Muscle of arm (tissue), 12 donors: Measurements from ENCODE around the gene PDE4C. TPM values are rescaled to one million over a fixed set of nuclear protein-coding genes. Genes with fewer than 3 reads are reported as not detected.

Experiments
- DNase-seq: peaks from one replicate; pipeline ENCODE4 v3.0.0-alpha.2; 2013
- polyA plus RNA-seq, 12 donors: library from polyadenylated mRNA; unstranded; fragments of 120-200 nt; gene quantifications; one replicate each; pipeline ENCODE4 v1.2.1, GENCODE V29; 2013; ENCODE audit not compliant: insufficient read length in 12 of 12

Gene PDE4C
- polyA plus RNA-seq, 12 donors = 1.1 to 8.3 (median 2.9) TPM; not detected in 2

DNA sequence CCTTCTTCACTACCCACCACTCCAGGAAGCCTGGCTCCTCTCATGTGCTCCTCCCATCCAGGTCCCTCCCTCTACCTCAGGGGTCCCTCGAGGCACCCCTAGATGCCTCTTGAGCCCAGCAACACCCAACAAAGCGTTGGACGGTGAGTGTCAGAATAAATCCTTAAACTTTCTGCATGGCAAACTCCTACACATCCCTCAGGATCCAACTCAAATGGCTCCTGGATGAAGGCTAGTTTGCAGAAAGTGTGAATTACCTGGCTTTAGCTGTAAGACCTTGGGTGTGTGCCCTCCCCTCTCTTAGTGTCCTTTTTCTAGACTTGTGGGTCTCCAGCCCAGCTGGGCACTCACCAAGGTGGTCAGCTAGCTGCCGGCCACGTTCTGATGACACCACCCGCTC is 27.9 kb downstream of the PDE4C start:
- DNase-seq = no peak

DNA sequence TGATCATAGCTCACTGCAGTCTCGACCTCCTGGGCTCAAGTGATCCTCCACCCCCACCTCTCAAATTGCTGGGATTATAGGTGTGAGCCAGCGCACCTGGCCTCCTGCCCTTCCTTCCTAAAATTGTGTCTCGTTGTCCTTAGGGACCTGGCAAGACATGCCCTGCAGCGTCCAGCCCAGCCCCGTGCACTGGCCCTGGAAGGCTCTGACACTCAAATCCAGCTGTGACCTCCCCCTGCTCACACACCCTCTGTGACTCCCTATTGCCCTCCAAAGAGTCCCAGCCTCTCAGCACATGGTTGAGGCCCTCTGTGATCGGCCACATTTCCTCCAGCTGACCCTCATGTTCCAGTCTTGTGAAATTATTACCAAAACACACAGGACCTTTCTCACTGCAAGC is 28.3 kb downstream of the PDE4C start:
- DNase-seq = no peak

DNA sequence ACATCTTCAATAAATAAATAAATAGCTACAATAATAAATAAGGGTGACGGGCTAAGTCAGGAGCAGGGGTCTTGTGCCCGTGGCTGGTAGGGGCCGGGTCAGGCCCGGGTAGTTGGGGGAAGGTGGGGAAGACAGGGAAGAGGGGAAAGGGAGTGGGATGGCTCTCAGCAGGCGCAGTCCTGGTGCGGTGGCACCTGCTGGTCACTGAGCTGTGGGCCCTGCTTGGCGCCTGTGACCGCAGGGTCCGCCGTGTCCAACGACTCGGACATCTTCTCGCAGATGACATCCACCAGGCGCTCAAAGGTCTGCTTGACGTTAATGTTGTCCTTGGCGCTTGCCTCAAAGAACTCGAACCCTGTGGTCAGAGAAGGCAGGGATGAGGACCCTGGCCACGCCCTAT is 28.9 kb downstream of the PDE4C start:
- DNase-seq = no peak

DNA sequence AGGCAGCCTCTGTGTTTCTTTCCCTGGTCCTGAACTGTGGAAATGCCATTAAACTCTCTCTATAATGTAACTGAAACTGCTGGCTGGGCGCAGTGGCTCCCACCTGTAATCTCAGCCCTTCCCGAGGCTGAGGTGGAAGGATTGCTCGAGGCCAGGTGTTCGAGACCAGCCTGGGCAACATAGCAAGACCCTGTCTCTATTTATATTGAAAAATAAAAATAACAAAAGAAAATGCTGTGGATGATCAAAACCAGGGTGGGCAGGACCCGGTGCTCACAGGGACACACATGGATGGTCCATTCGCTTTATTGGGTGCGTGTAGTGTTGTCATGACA is 29.8 kb downstream of the PDE4C start:
- no peak for DNase-seq

GRCh38 chr19:18194554-18195238 is 31.5 kb downstream of the PDE4C start:
- DNase-seq = no peak

DNA sequence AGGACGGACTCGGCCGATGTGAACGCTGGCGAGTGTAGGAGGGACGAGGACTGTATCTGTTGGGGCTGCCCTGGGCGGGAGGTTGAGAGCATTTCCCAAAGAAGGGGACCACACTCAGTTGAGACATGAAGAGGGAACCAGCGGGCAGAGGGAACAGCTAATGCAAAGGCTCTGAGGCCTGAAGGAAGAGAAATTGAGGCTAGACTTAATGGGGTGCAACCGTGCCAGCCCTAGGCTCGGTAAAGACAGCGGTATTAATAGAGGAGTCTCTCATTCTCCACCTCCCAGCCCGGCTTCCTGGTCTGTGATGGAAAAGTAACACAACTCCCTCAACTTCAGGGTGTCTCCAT is 32.1 kb downstream of the PDE4C start:
- no peak for DNase-seq

- DNase-seq = no peak
These were observed 32.7 kb downstream of the PDE4C start for GRCh38 chr19:18193388-18194180.

GRCh38 chr19:18192673-18193387 is 33.4 kb downstream of the PDE4C start, which contains the start of gene MPV17L2:
MPV17L2 (plus strand) TSS chr19:18193218; CDS start chr19:18193282, 64 bp downstream.
- peak; percentile 99 for DNase-seq

DNA sequence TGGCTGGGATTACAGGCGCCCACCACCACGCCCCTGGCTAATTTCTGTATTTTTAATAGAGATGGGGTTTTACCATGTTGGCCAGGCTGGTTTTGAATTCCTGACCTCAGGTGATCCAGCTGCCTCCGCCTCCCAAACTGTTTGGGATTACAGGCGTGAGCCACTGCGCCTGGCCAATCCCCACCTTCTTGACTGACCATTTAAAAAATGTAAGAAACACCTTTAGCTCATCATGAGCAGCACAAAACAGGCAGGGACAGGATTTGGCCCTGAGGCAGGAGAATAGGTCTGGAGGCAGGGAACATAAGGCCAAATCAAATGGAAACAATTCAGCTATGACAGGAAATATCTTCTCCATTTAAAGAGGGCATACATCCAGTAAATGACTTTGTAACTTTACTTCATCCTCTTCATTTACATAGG is 34.6 kb downstream of the PDE4C start:
- DNase-seq = peak; percentile 64

- no peak for DNase-seq
These were observed 36.0 kb downstream of the PDE4C start for GRCh38 chr19:18190278-18190677.

DNA sequence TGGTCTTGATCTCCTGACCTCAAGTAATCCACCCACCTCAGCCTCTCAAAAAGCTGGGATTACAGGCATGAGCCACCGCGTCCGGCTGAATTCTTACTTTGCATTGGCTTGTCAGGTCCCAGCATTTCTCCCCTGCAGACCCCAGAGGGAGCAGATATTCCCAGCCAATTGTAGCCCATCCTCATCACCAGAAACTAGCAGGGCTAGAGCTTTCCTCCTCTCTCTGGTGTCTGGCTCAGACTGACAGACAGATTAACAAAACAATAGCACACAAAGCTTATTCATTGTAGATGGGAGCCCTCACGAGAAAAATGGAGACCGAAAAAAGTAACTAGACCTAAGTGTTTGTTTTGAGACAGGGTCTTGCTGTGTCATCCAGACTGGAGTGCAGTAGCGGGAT is 40.7 kb downstream of the PDE4C start:
- DNase-seq = no peak

DNA sequence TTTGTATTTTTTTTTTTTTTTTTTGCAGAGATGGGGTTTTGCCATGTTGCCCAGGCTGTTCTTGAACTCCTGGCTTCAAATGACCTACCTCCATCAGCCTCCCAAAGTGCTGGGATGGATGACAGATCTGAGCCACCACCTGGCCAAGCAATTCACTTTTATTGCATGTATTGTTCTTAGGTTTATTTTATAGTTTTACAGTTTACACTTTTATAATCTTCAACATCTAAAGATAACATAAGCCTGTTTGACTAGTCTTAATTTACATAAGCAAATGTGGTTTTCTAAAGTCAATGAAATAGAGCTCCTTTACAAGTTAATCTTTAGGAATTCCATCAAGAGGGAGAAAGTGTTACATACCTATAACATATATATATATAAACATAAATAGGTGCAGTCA is 42.7 kb downstream of the PDE4C start:
- no peak for DNase-seq

DNA sequence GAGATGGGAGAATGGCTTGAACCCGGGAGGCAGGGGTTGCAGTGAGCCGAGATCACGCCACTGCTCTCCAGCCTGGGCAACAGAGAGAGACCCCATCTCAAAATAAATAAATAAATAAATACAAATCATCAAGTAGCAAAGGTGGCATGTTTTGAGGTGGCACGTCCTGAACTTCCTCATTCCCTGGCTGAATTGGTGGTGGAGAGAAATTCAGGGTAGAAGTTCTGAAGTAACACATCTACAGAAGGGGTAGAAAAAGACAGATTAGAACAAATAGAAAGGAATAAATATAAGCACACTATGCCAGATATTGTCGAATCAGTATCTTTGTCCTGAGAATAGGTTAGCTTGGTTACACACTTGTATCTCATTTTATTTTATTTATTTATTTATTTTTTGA is 46.3 kb downstream of the PDE4C start:
- DNase-seq = no peak

DNA sequence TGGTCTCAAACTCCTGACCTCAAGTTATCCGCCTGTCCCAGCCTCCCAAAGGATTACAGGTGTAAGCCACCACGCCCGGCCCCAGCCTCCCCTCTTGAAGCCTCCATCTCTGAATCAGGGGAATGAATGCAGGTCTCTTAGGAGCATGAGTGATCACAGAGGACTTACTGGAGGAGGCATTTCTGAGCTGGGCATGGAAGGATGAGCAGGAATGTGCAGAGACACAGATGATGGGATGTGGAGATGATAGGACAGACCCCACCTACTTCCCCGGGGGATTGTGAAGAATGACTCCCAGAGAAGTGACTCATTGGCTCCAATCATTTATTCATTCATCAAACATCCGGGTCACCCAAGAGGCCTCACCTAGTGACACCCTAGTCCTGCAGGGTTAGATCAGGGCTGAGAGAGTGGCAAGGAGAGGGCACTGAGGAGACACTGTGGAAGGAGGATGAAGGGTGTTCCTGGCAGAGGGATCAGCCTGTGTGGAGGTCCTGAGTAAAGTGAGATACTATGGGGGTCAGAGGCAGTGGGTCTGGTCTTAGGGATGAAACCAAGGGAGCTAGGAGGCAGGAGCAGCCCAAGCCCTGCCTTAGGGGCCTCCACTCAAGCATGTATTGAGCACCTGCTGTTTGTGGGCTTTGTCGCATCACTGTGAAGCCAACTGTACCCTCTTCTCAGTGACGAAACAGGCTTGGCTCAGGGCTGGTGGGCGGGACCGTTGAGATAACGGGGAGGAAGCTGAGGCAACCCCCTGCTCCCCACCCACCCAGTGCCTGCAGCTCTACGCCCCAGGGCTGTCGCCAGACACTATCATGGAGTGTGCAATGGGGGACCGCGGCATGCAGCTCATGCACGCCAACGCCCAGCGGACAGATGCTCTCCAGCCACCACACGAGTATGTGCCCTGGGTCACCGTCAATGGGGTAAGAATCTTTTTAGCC is 49.6 kb downstream of the PDE4C start:
- DNase-seq = no peak

GRCh38 chr19:18174983-18175382 is 51.3 kb downstream of the PDE4C start:
- DNase-seq = no peak

Other genes with a start within 250 kb of the PDE4C start
- gene ARRDC2, start 218.3 kb downstream of the PDE4C start, polyA plus RNA-seq = 1 to 10 TPM in 11 of 12 donors, not detected in 1; 2.7 to 9.7 (median 4.7) TPM
- under 1 TPM in 10 of 12 donors, not detected in 2; 0.21 to 0.58 (median 0.32) TPM for gene IL12RB1, start 139.5 kb downstream of the PDE4C start, polyA plus RNA-seq
- 10 to 100 TPM in 4 of 12 donors, 1 to 10 TPM in 8; 4.4 to 70.6 (median 8.8) TPM for gene MAST3, start 128.7 kb downstream of the PDE4C start, polyA plus RNA-seq
- 10 to 100 TPM in 11 of 12 donors, not detected in 1; 33.4 to 70.2 (median 45.2) TPM for gene PIK3R2, start 73.3 kb downstream of the PDE4C start, polyA plus RNA-seq
- gene IFI30, start 52.6 kb downstream of the PDE4C start, polyA plus RNA-seq = 1 to 10 TPM in 3 of 12 donors, under 1 TPM in 4, not detected in 5; 0.09 to 4.5 (median 0.67) TPM
- 1 to 10 TPM in 10 of 12 donors, not detected in 2; 3.2 to 5.8 (median 5.2) TPM for gene MPV17L2, start 33.2 kb downstream of the PDE4C start, polyA plus RNA-seq
- 1 to 10 TPM in 10 of 12 donors, not detected in 2; 2.7 to 5.5 (median 3.3) TPM for gene RAB3A, start 22.4 kb downstream of the PDE4C start, polyA plus RNA-seq
- 10 to 100 TPM in 1 of 12 donors, 1 to 10 TPM in 10, not detected in 1; 1.9 to 17.4 (median 3.3) TPM for gene IQCN, start 48.0 kb upstream of the PDE4C start, polyA plus RNA-seq
- 100 to 1,000 TPM in 8 of 12 donors, 10 to 100 TPM in 3, not detected in 1; 49.8 to 294 (median 112) TPM for gene JUND, start 55.2 kb upstream of the PDE4C start, polyA plus RNA-seq
- 100 to 1,000 TPM in 1 of 12 donors, 10 to 100 TPM in 10, not detected in 1; 71.8 to 123 (median 76.6) TPM for gene LSM4, start 96.6 kb upstream of the PDE4C start, polyA plus RNA-seq
- 10 to 100 TPM in 9 of 12 donors, 1 to 10 TPM in 3; 8.5 to 77.8 (median 13.2) TPM for gene PGPEP1, start 114.2 kb upstream of the PDE4C start, polyA plus RNA-seq
- 1 to 10 TPM in 4 of 12 donors, under 1 TPM in 7, not detected in 1; 0.20 to 9.6 (median 0.54) TPM for gene GDF15, start 159.7 kb upstream of the PDE4C start, polyA plus RNA-seq
- 1 to 10 TPM in 7 of 12 donors, under 1 TPM in 3, not detected in 2; 0.45 to 2.6 (median 1.2) TPM for gene LRRC25, start 171.2 kb upstream of the PDE4C start, polyA plus RNA-seq
- gene SSBP4, start 193.0 kb upstream of the PDE4C start, polyA plus RNA-seq = 100 to 1,000 TPM in 2 of 12 donors, 10 to 100 TPM in 9, not detected in 1; 72.8 to 126 (median 87.7) TPM
- 100 to 1,000 TPM in 10 of 12 donors, 10 to 100 TPM in 1, not detected in 1; 97.4 to 180 (median 122) TPM for gene ISYNA1, start 211.7 kb upstream of the PDE4C start, polyA plus RNA-seq